GM19463 (cell line): Measurements from ENCODE around the gene ANKRD9.
"Not testable (repeated sequence)": the region's sequence is repeated elsewhere in the genome, so short reads cannot be mapped to it uniquely, and the experiment has no call there.

Experiments
- ATAC-seq: cut with Tn5 transposase; IDR thresholded peaks from one replicate; pipeline ENCODE4 v1.9.1; 2021; ENCODE audit warnings: mild to moderate bottlenecking, moderate library complexity; ENCODE audit not compliant: unreplicated experiment

The ANKRD9 gene

GRCh38 chr14:102509746-102510615 lies at the start of gene ANKRD9:
Gene ANKRD9, minus strand, starts transcription at chr14:102509776. Its CDS starts 1,887 bp downstream, at chr14:102507889.
- peak; percentile 86 for ATAC-seq

- no peak for ATAC-seq
These were observed 49.0 kb upstream of the ANKRD9 start for GRCh38 chr14:102558556-102558955.

- ATAC-seq, result no peak
These were observed 48.1 kb upstream of the ANKRD9 start for GRCh38 chr14:102557434-102558226.

DNA sequence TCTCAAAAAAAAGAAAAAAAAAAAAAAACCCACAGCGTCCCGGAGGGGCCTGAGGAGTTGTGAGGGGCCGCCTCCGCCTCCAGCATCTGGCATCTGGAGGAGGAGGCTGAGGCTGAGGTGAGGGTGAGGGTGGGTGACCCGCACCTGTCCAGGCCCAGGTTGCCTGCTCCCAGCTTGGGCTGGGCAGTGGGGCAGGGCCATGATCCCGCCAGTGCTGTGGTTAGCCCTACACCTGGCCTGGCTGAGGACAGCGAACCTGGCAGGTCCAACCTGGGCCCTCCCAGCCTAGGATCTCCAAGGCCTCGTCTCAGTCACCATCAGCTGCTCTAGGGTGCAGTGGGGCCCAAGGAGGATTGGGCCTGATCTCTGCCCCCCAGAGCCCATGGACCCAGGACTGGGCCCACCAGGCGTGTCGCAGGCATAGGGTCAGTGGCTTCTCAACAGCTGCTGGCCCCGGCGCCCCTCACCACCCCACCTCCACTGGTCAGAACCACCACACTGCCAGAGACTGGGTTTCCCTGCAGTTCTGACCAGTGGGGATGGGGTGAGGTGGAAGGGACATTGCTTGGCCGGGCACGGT lies 46.6 kb upstream of the ANKRD9 start:
- no peak for ATAC-seq

DNA sequence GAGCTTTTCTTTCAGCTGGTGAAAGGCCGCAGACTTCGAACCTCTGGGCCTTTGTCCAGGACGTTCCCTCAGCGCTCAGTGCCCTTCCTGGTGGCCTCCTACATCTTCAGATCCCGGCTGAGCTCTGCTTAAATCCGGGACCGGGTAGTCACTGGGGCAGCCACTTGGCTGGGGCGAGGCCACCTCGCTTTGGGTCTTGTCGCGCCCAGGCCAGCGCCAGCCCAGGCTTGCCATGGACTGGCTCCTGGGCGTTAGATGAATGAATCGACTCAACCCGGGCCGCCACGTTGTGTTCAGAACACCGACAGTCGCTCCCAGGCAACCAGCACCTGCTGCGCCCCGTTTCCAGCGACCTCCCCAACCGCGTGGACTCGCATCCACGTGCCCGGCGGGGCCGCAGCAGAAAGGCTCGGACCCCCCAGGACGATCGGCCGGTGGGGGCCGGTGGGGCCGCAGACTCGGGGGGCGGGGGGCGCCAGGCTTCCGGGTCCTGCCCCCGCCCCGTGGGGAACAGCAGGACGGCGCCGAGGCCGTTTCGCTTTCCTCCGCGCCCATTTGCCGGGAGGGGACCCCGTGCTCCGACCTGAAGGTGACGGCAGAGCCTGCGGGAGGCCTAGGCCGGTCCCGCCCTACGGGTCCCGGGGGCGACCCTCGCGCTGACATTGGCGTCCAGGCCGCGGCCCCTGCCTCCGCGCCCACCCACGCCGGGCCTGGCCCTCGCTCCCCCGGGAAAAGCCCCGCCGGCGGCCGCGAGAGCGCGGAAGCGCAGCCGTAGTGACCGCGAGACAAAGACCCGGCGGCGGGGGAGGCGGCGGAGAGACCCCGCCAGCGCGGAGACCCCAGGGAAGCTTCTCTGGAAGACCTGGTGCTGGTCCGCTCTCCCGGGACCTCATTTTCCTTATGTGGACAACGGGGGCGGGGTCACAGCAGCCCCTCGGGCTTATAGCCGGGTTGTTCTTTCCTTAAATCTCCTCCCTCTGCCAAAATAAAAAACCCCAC lies 45.5 kb upstream of the ANKRD9 start:
- ATAC-seq, result no peak

- no peak for ATAC-seq
These were observed 42.6 kb upstream of the ANKRD9 start for GRCh38 chr14:102551995-102552705.

DNA sequence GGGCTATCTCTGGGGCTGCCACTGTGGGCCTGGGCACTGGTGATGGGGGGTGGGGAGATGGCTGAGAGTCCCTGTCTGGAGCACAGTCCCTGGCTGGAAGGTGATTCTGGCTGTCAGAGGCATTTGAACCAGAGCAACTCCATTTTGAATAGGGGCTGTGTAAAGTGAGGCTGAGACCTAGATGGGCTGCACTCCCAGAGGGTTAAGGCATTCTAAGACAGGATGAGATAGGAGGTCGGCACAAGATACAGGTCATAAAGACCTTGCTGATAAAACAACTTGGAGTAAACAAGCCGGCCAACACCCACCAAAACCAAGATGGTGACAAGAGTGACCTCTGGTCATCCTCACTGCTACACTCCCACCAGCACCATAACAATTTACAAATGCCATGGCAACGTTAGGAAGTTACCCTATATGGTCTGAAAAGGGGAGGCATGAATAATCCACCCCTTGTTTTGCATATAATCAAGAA lies 41.4 kb upstream of the ANKRD9 start:
- not testable (repeated sequence) for ATAC-seq

GRCh38 chr14:102548616-102549240 lies 39.2 kb upstream of the ANKRD9 start:
- ATAC-seq, result no peak

- ATAC-seq, result no peak
These were observed 36.1 kb upstream of the ANKRD9 start for GRCh38 chr14:102545461-102546265.

DNA sequence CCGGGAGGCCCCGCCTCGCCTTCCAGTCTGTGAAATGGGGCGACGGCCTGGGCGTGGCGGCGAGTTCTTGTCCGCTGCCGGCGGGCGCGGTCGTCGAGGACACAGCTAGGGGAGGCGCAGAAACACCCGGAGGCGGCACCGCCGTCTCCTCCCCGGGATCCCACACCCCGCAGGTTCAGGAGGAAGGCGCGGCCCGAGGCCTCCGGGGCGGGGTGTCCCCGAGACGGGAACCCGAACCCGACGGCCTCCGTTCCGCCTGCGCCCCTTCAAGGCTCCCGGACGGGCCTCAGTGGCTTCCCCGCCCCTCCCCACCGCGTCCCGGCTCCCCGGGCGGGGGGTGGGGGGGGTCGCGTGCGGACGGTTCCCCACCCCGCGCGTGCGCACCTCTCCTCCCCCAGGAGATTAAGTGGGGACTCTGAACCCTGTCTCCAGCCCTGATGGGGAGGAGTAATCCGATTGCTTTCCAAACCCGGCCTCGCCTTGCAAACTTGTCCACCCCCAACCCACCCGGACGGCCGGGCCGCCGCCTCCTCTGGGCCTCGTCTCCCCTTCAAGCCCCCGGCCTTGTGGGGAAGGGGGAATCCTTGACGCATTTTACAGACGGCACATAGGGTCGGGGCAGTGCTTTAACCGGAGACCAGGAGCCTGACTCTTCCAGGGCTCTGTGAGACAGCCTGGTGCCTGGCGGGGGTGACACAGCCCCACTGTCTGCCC lies 35.3 kb upstream of the ANKRD9 start:
- ATAC-seq, result no peak

- ATAC-seq, result no peak
These were observed 34.6 kb upstream of the ANKRD9 start for GRCh38 chr14:102544046-102544746.

GRCh38 chr14:102541771-102542170 lies 32.2 kb upstream of the ANKRD9 start:
- ATAC-seq, result no peak

DNA sequence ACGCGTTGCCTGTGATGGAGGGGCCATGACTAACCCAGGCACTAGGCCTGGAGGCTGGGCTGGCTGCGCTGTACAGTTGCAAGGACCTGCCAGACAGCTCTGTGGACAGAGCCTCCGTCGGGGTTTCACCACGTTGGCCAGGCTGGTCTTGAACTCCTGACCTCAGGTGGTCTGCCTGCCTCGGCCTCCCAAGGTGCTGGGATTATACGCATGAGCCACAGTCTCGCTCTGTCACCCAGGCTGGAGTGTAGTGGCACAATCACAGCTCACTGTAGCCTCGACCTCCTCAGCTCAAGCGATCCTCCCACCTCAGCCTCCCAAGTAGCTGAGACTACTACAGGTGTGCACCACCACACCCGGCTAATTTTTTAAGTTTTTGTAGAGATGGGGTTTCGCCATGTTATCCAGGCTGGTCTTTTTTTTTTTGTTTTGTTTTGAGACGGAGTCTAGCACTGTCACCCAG lies 31.5 kb upstream of the ANKRD9 start:
- ATAC-seq, result not testable (repeated sequence)

DNA sequence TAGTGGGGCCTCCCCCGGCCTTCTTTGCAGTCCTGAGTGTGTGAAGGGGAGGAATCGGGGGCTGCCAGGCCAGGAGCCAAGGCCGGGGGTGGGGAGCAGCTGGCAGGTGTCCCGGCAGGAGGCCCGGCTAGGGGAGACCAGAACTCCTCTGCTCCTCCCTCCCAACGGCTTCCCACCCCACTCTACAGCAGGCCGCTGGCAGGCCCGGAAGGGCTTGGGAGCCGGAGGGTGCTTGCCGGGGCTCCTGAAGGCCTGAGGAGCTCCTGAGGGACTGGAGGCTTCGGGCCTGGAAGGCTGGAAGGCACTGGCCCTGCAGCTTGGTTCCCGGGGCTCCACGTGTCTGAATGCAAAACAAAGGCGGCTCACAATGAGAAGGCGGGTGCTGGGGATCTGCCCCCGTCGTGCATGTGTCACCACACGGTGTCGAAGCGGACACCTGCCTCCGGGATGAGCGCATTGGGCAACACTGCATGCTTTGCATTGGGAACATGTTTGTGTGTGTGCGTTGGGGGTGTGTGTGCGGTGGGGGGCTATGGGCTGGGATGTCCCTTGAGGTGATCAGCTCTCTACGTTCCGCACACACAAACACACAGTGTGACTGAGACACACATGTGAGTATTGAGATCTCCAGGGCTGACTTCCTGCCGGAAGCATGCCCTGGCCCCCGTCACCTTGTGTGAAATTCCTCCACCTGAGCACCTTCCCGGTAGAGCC lies 30.9 kb upstream of the ANKRD9 start:
- ATAC-seq, result no peak

- ATAC-seq, result no peak
These were observed 30.2 kb upstream of the ANKRD9 start for GRCh38 chr14:102539544-102540314.
